Mesendoderm (in vitro differentiated cells): ENCODE data around the gene GANC.

Source experiments
- DNase-seq: peaks from one replicate; pipeline ENCODE4 v3.0.0; 2013
- H2AK5ac ChIP-seq: 2 replicates; pipeline ENCODE4 v1.6.1; 2013; ENCODE audit warnings: low read length, inconsistent platforms
- H2BK120ac ChIP-seq: 2 replicates; pipeline ENCODE4 v1.6.1; 2013; ENCODE audit warnings: low read depth, mild to moderate bottlenecking, low read length, moderate library complexity, mixed read lengths
- H2BK15ac ChIP-seq: replicated peaks from 2 replicates; pipeline ENCODE4 v1.6.1; 2013; ENCODE audit warnings: low read depth, mild to moderate bottlenecking, moderate library complexity
- H2BK5ac ChIP-seq: 2 replicates; pipeline ENCODE4 v1.6.1; 2013; ENCODE audit warnings: low read length, inconsistent platforms
- H3K18ac ChIP-seq: 2 replicates; pipeline ENCODE4 v1.6.1; 2013; ENCODE audit warnings: mild to moderate bottlenecking, low read length, mixed read lengths
- H3K23ac ChIP-seq: one replicate; pipeline ENCODE4 v1.6.1; 2013; ENCODE audit warnings: low read length
- H3K27ac ChIP-seq: 2 replicates; pipeline ENCODE4 v1.5.1; 2013; ENCODE audit warnings: low read depth, mild to moderate bottlenecking, inconsistent platforms, low read length, moderate library complexity
- H3K27me3 ChIP-seq: 2 replicates; pipeline ENCODE4 v1.6.1; 2013; ENCODE audit warnings: low read length, control low read depth, mild to moderate bottlenecking, inconsistent platforms; ENCODE audit not compliant: insufficient read depth, poor library complexity
- H3K36me3 ChIP-seq: 2 replicates; pipeline ENCODE4 v1.6.1; 2013; ENCODE audit warnings: low read length, inconsistent platforms; ENCODE audit not compliant: control insufficient read depth, insufficient read depth
- H3K4ac ChIP-seq: one replicate; pipeline ENCODE4 v1.6.1; 2013; ENCODE audit warnings: low read depth, mild to moderate bottlenecking, low read length, moderate library complexity
- H3K4me1 ChIP-seq: 2 replicates; pipeline ENCODE4 v1.6.1; 2013; ENCODE audit warnings: low read depth, low read length, inconsistent platforms; ENCODE audit not compliant: control insufficient read depth
- H3K4me2 ChIP-seq: 2 replicates; pipeline ENCODE4 v1.6.1; 2013; ENCODE audit warnings: low read length
- H3K4me3 ChIP-seq: 2 replicates; pipeline ENCODE4 v1.5.1; 2013; ENCODE audit warnings: mild to moderate bottlenecking, low read length
- H3K56ac ChIP-seq: one replicate; pipeline ENCODE4 v1.6.1; 2013; ENCODE audit warnings: low read length
- H3K79me1 ChIP-seq: 2 replicates; pipeline ENCODE4 v1.6.1; 2013; ENCODE audit warnings: low read length, inconsistent platforms
- H3K79me2 ChIP-seq: 2 replicates; pipeline ENCODE4 v1.6.1; 2013; ENCODE audit warnings: mild to moderate bottlenecking, low read length; ENCODE audit not compliant: control insufficient read depth, insufficient read depth
- H3K9ac ChIP-seq: 2 replicates; pipeline ENCODE4 v1.6.1; 2013; ENCODE audit warnings: low read length, inconsistent platforms
- H4K5ac ChIP-seq: one replicate; pipeline ENCODE4 v1.6.1; 2013; ENCODE audit warnings: low read length
- H4K8ac ChIP-seq: one replicate; pipeline ENCODE4 v1.6.1; 2013; ENCODE audit warnings: low read depth, mild to moderate bottlenecking, control low read depth, low read length, moderate library complexity
- WGBS: extraction: QIAGEN DNeasy Blood & Tissue Kit; methylation state at CpG from one replicate; pipeline ENCODE4 v1.1.7; 2013; ENCODE audit warnings: low lambda C conversion rate, missing lambda C conversion rate; ENCODE audit not compliant: insufficient coverage; ENCODE audit errors: extremely low coverage; 5-methylcytosine and 5-hydroxymethylcytosine counted together

GANC gene

DNA sequence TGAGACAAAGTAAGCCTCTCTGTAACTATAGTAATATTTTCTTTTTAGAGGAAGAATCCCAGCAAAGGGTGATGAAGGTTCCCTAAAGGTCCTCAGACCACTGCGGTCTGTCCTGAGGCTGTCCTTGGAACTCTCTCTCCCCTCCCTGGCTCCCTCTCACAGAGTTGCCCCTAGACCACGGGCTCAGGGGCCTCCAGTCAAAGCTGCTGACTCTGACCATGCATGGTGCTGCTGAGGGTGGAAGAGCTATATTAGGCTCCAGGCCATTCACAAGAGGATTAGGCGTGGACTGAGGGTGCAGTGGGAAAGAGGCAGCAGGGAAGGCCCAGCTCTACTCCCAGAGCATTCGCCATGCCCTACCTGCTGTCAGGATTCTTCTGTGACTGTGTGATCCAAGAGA is 100.9 kb downstream of the GANC start:
- no peak overlapping the region for H3K4ac ChIP-seq
- no peaks in the 10 kb centered on the region for H3K27me3 ChIP-seq
- H3K79me1 ChIP-seq, result no peaks in the 10 kb centered on the region
- H4K5ac ChIP-seq, result no peak overlapping the region
- WGBS, result no CpG with 5 or more reads among the region's 4 CpGs
- no peak overlapping the region for H3K56ac ChIP-seq
- H3K27ac ChIP-seq, result no peak overlapping the region
- no peaks in the 10 kb centered on the region for H3K4me1 ChIP-seq
- DNase-seq, result no peak
- H3K36me3 ChIP-seq, result no peaks in the 10 kb centered on the region
- H3K18ac ChIP-seq, result no peak overlapping the region
- H2BK5ac ChIP-seq, result no peak overlapping the region
- H2BK15ac ChIP-seq, result no peak overlapping the region
- no peak overlapping the region for H3K4me2 ChIP-seq
- H3K79me2 ChIP-seq, result no peaks in the 10 kb centered on the region
- no peak overlapping the region for H2BK120ac ChIP-seq
- H3K4me3 ChIP-seq, result no peak overlapping the region
- no peak overlapping the region for H3K23ac ChIP-seq
- H4K8ac ChIP-seq, result no peak overlapping the region
- H2AK5ac ChIP-seq, result no peak overlapping the region
- H3K9ac ChIP-seq, result no peak overlapping the region

DNA sequence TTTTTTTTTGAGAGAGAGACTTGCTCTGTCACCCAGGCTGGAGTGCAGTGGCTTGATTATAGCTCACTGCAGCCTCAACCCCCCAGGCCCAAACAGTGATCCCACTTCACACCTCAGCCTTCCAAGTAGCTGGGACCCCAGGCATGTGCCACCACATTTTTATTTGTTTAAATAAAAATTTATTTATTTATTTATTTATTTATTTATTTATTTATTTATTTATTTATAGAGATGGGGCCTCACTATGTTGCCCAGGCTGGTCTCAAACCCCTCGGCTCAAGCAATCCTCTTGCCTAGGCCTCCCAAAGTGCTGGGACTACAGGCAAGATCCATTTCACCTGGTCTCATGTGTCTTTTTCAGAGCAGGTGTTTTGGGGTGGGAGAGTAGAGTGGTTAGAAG is 101.8 kb downstream of the GANC start:
- H3K56ac ChIP-seq, result no peak overlapping the region
- DNase-seq, result no peak
- no CpG with 5 or more reads among the region's 1 CpG for WGBS
- no peak overlapping the region for H2BK15ac ChIP-seq
- no peak overlapping the region for H3K4ac ChIP-seq
- no peak overlapping the region for H3K4me3 ChIP-seq
- H3K4me1 ChIP-seq, result no peaks in the 10 kb centered on the region
- no peak overlapping the region for H2BK120ac ChIP-seq
- no peak overlapping the region for H2AK5ac ChIP-seq
- no peak overlapping the region for H3K23ac ChIP-seq
- no peaks in the 10 kb centered on the region for H3K79me2 ChIP-seq
- H3K9ac ChIP-seq, result no peak overlapping the region
- H3K18ac ChIP-seq, result no peak overlapping the region
- no peak overlapping the region for H4K5ac ChIP-seq
- H3K27ac ChIP-seq, result no peak overlapping the region
- H4K8ac ChIP-seq, result no peak overlapping the region
- H3K36me3 ChIP-seq, result no peaks in the 10 kb centered on the region
- H3K4me2 ChIP-seq, result no peak overlapping the region
- H3K79me1 ChIP-seq, result no peaks in the 10 kb centered on the region
- no peaks in the 10 kb centered on the region for H3K27me3 ChIP-seq
- no peak overlapping the region for H2BK5ac ChIP-seq

DNA sequence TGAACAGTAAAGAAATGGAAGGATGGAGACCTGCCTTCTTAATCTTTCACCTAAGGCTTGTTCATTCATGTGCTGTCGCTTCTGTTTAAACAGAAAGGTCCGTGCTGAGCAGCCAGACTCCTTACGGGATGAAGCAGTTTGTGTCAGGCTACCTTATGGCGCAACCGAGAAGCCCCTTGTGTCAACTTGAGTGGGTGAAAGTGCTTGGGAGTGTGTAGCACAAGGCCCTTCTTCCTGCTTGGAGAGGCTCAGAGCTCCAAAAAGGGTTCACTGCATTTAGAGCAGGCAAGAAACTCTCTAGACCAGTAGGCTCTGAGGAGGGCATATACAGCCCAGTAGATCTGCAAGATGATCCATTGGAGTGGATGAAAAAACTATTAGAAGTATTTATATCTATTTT is 102.3 kb downstream of the GANC start:
- no peaks in the 10 kb centered on the region for H3K79me2 ChIP-seq
- no peak overlapping the region for H3K56ac ChIP-seq
- no peaks in the 10 kb centered on the region for H3K36me3 ChIP-seq
- H2BK5ac ChIP-seq, result no peak overlapping the region
- no CpG with 5 or more reads among the region's 5 CpGs for WGBS
- H3K79me1 ChIP-seq, result no peaks in the 10 kb centered on the region
- H3K4ac ChIP-seq, result no peak overlapping the region
- H3K18ac ChIP-seq, result no peak overlapping the region
- no peak overlapping the region for H3K23ac ChIP-seq
- H3K4me2 ChIP-seq, result no peak overlapping the region
- no peak overlapping the region for H3K9ac ChIP-seq
- H3K27me3 ChIP-seq, result no peaks in the 10 kb centered on the region
- no peak overlapping the region for H3K27ac ChIP-seq
- H4K5ac ChIP-seq, result no peak overlapping the region
- no peak overlapping the region for H2BK120ac ChIP-seq
- H3K4me3 ChIP-seq, result no peak overlapping the region
- H2AK5ac ChIP-seq, result no peak overlapping the region
- H3K4me1 ChIP-seq, result no peaks in the 10 kb centered on the region
- H2BK15ac ChIP-seq, result no peak overlapping the region
- DNase-seq, result no peak
- no peak overlapping the region for H4K8ac ChIP-seq

DNA sequence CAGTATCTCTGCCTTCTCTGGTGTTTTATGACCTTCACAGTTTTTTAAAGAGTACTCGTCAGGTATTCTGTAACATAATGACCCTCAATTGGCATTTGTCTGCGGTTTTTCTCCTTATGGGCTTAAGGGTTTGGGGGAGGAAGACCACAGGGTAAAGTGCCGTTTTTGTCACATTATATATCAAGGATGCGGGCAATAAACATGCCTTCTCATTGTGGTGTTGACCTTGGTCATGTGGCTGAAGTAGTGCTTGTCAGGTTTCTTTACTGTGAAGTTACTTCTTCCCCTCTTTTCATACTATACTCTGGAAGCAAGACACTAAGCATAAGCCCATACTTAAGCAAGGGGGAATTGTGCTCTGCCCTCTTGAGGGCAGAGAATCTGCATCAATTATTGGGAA is 102.9 kb downstream of the GANC start:
- no peak overlapping the region for H2BK15ac ChIP-seq
- no peak overlapping the region for H3K23ac ChIP-seq
- WGBS, result no CpG with 5 or more reads among the region's 4 CpGs
- H3K56ac ChIP-seq, result no peak overlapping the region
- H2AK5ac ChIP-seq, result no peak overlapping the region
- H3K4ac ChIP-seq, result no peak overlapping the region
- no peak overlapping the region for H3K18ac ChIP-seq
- no peak for DNase-seq
- H3K4me1 ChIP-seq, result no peaks in the 10 kb centered on the region
- no peak overlapping the region for H3K4me2 ChIP-seq
- H4K5ac ChIP-seq, result no peak overlapping the region
- no peaks in the 10 kb centered on the region for H3K27me3 ChIP-seq
- no peak overlapping the region for H4K8ac ChIP-seq
- H3K9ac ChIP-seq, result no peak overlapping the region
- no peaks in the 10 kb centered on the region for H3K79me2 ChIP-seq
- no peak overlapping the region for H3K27ac ChIP-seq
- H3K4me3 ChIP-seq, result no peak overlapping the region
- H3K36me3 ChIP-seq, result no peaks in the 10 kb centered on the region
- H2BK120ac ChIP-seq, result no peak overlapping the region
- no peak overlapping the region for H2BK5ac ChIP-seq
- no peaks in the 10 kb centered on the region for H3K79me1 ChIP-seq

DNA sequence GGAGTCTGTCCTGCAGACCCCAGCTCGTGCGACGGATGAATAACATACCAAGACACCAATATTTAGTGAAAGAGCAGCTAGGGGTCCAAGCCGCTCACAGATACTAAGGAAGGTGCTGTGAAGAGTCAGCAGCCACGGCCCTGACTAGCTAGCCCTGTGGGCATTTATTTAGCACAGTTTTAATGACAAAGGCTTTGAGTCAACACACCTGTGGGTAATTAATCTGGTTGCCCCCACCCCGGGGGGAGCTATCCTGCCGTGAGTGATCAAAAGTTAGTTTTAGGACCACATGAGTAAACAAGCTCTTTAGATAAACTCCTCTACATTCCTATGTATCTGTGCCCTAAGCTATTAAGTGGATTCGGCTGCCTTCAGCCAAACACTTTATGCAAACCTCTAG is 105.0 kb downstream of the GANC start:
- Histone ChIP-seq H3K23ac (no peak overlapping the region), H2BK120ac (no peak overlapping the region), H3K36me3 (no peaks in the 10 kb centered on the region), H3K27ac (no peak overlapping the region), H2BK5ac (no peak overlapping the region), H3K4me2 (no peak overlapping the region), H4K5ac (no peak overlapping the region), H3K4me1 (no peaks in the 10 kb centered on the region), H3K4ac (no peak overlapping the region), H3K9ac (no peak overlapping the region), H3K79me2 (no peaks in the 10 kb centered on the region), H2BK15ac (no peak overlapping the region), H3K27me3 (no peaks in the 10 kb centered on the region), H3K56ac (no peak overlapping the region), H2AK5ac (no peak overlapping the region), H3K18ac (no peak overlapping the region), H4K8ac (no peak overlapping the region), H3K79me1 (no peaks in the 10 kb centered on the region), H3K4me3 (no peak overlapping the region)
- no peak for DNase-seq
- WGBS, result no CpG with 5 or more reads among the region's 8 CpGs

DNA sequence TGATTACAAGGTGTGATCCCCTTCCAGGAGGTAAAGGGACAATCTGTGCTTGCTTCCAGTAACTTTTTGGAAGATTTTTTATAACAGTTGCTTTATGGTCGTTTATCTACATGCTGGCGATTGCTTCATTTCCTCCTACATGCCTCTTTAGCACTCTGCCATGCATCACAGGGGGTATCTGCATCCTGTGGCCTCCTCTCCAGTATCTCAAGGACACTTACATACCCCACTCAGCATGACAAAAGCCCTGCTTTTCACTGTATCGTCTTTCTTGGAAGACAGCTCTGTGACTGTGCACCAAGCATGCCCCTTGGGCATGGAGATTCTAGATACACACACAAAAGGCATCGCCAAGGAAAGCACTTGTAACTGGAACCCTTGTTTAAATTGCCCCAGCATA is 111.6 kb downstream of the GANC start:
- Histone ChIP-seq H3K79me1 (no peaks in the 10 kb centered on the region), H3K56ac (no peak overlapping the region), H4K8ac (no peak overlapping the region), H3K27me3 (no peaks in the 10 kb centered on the region), H2AK5ac (no peak overlapping the region), H3K23ac (no peak overlapping the region), H4K5ac (no peak overlapping the region), H3K27ac (no peak overlapping the region), H2BK15ac (no peak overlapping the region), H3K4ac (no peak overlapping the region), H3K79me2 (no peaks in the 10 kb centered on the region), H3K4me1 (peaks cover 10% of the 10 kb centered on the region), H3K9ac (no peak overlapping the region), H3K4me3 (no peak overlapping the region), H3K36me3 (no peaks in the 10 kb centered on the region), H2BK120ac (no peak overlapping the region), H3K4me2 (no peak overlapping the region), H3K18ac (no peak overlapping the region), H2BK5ac (no peak overlapping the region)
- no CpG with 5 or more reads among the region's 4 CpGs for WGBS
- DNase-seq, result peak; percentile 87
